IMR-90 (cell line): ENCODE measurements around the gene PLA2G12A. TPM values are rescaled to one million over a fixed set of nuclear protein-coding genes. Genes with fewer than 3 reads are reported as not detected.

Source experiments
- ATAC-seq: fragments of 200-7000 bp; cut with Tn5 transposase; 2 replicates; pipeline ENCODE4 v1.9.1; 2020; ENCODE audit warnings: low read depth, mild to moderate bottlenecking, moderate library complexity
- BruUV-seq: library from RNA; stranded (reverse); fragments of 400-500 nt; replicated peaks from 2 replicates; lab custom pipeline; 2021; lab: Mats Ljungman, UMichigan
- CTCF ChIA-PET: fragments of 300-600 bp; formaldehyde crosslinking; extraction: SDS; loops from one replicate; lab custom pipeline; 2021; ENCODE audit warnings: antibody characterized with exemption; lab: Yijun Ruan, JAX
- POLR2A ChIA-PET: fragments of 300-600 bp; sonication (Branson Sonifier 250); formaldehyde crosslinking; loops from one replicate; lab custom pipeline; 2022; ENCODE audit warnings: antibody characterized with exemption; ENCODE audit not compliant: unreplicated experiment; lab: Charles Lee
- DNase-seq: peaks from one replicate; pipeline ENCODE4 v3.0.0; 2013
- H2AFZ ChIP-seq: replicated peaks from 2 replicates; pipeline ENCODE3; 2013; ENCODE audit warnings: low read length, mild to moderate bottlenecking; ENCODE audit not compliant: poor library complexity
- H2AK5ac ChIP-seq: 2 replicates; pipeline ENCODE4 v1.6.1; 2013; ENCODE audit warnings: low read depth, low read length, inconsistent platforms
- H2AK9ac ChIP-seq: replicated peaks from 2 replicates; pipeline ENCODE3; 2013; ENCODE audit warnings: mild to moderate bottlenecking, low read depth, low read length, moderate library complexity; ENCODE audit not compliant: poor library complexity
- H2BK120ac ChIP-seq: 2 replicates; pipeline ENCODE4 v1.6.1; 2013; ENCODE audit warnings: low read depth, low read length, inconsistent platforms
- H2BK15ac ChIP-seq: 3 replicates; pipeline ENCODE4 v1.6.1; 2013; ENCODE audit warnings: low read depth, low read length, inconsistent platforms
- H2BK20ac ChIP-seq: 2 replicates; pipeline ENCODE4 v1.6.1; 2013; ENCODE audit warnings: low read depth, mild to moderate bottlenecking, inconsistent platforms, low read length, moderate library complexity
- H2BK5ac ChIP-seq: 2 replicates; pipeline ENCODE4 v1.6.1; 2013; ENCODE audit warnings: mild to moderate bottlenecking, low read depth, low read length, inconsistent platforms; ENCODE audit not compliant: poor library complexity, severe bottlenecking
- H3K14ac ChIP-seq: replicated peaks from 2 replicates; pipeline ENCODE4 v1.6.1; 2013; ENCODE audit warnings: low read depth, low read length, inconsistent platforms
- H3K18ac ChIP-seq: 2 replicates; pipeline ENCODE4 v1.6.1; 2013; ENCODE audit warnings: low read depth, low read length, control low read depth
- H3K23ac ChIP-seq: 2 replicates; pipeline ENCODE4 v1.6.1; 2013; ENCODE audit warnings: low read depth, low read length, inconsistent platforms
- H3K27ac ChIP-seq: 2 replicates; pipeline ENCODE4 v1.5.1; 2013; ENCODE audit warnings: mild to moderate bottlenecking, control low read depth, low read length; ENCODE audit not compliant: insufficient read depth
- H3K27me3 ChIP-seq: 2 replicates; pipeline ENCODE4 v1.6.1; 2013; ENCODE audit warnings: low read length; ENCODE audit not compliant: control insufficient read depth, insufficient read depth
- H3K36me3 ChIP-seq: 2 replicates; pipeline ENCODE4 v1.6.1; 2013; ENCODE audit warnings: low read length, mixed read lengths; ENCODE audit not compliant: control insufficient read depth, insufficient read depth
- H3K4ac ChIP-seq: 2 replicates; pipeline ENCODE4 v1.6.1; 2013; ENCODE audit warnings: low read depth, low read length, inconsistent platforms
- H3K4me1 ChIP-seq: 2 replicates; pipeline ENCODE4 v1.6.1; 2013; ENCODE audit warnings: low read length, mixed read lengths; ENCODE audit not compliant: control insufficient read depth, insufficient read depth
- H3K4me2 ChIP-seq: 2 replicates; pipeline ENCODE4 v1.6.1; 2013; ENCODE audit warnings: low read depth, mild to moderate bottlenecking, control low read depth, low read length, moderate library complexity
- H3K4me3 ChIP-seq: 2 replicates; pipeline ENCODE4 v1.5.1; 2013; ENCODE audit warnings: low read depth, mild to moderate bottlenecking, control low read depth, low read length, moderate library complexity; ENCODE audit not compliant: insufficient read depth
- H3K56ac ChIP-seq: 2 replicates; pipeline ENCODE4 v1.6.1; 2013; ENCODE audit warnings: low read length, inconsistent platforms; ENCODE audit not compliant: insufficient read depth; ENCODE audit errors: extremely low read depth
- H3K79me1 ChIP-seq, 2 experiments: 2 replicates each; pipeline ENCODE4 v1.6.1; 2013; ENCODE audit warnings: low read length in 2 of 2, inconsistent platforms in 1 of 2, low read depth in 1 of 2
- H3K9ac ChIP-seq: 2 replicates; pipeline ENCODE4 v1.6.1; 2013; ENCODE audit warnings: low read depth, low read length, control low read depth
- H3K9me1 ChIP-seq: 2 replicates; pipeline ENCODE4 v1.6.1; 2013; ENCODE audit warnings: low read length, inconsistent platforms; ENCODE audit not compliant: insufficient read depth
- H3K9me3 ChIP-seq: 2 replicates; pipeline ENCODE4 v1.6.1; 2013; ENCODE audit warnings: low read length; ENCODE audit not compliant: control insufficient read depth, insufficient read depth
- H4K20me1 ChIP-seq: 2 replicates; pipeline ENCODE4 v1.6.1; 2013; ENCODE audit warnings: low read length, inconsistent platforms; ENCODE audit not compliant: insufficient read depth
- H4K5ac ChIP-seq: 2 replicates; pipeline ENCODE4 v1.6.1; 2013; ENCODE audit warnings: mild to moderate bottlenecking, low read depth, low read length, control low read depth
- H4K8ac ChIP-seq, 2 experiments: 2 replicates each; pipeline ENCODE4 v1.6.1; 2013; ENCODE audit warnings: low read depth in 2 of 2, low read length in 2 of 2, control low read depth in 1 of 2, inconsistent platforms in 1 of 2
- H4K91ac ChIP-seq: 2 replicates; pipeline ENCODE4 v1.6.1; 2013; ENCODE audit warnings: low read depth, low read length, inconsistent platforms; ENCODE audit not compliant: insufficient read depth
- CEBPB ChIP-seq: IDR thresholded peaks from 2 replicates; pipeline ENCODE4 v1.6.1; 2012; ENCODE audit warnings: low read depth, low read length, improper control_type of control experiment
- CHD1 ChIP-seq: IDR thresholded peaks from 2 replicates; pipeline ENCODE4 v1.6.1; 2012; ENCODE audit warnings: low read depth, low read length, improper control_type of control experiment
- WGBS, 2 experiments: methylation state at CpG; one replicate each; pipeline versions ENCODE4 v1.1.5 to v1.1.7; 2013; ENCODE audit warnings: missing lambda C conversion rate in 2 of 2; ENCODE audit not compliant: insufficient read length in 1 of 2; ENCODE audit errors: extremely low coverage in 2 of 2; 5-methylcytosine and 5-hydroxymethylcytosine counted together
- dilution Hi-C: fragments of 300-500 bp; cut with HindIII; formaldehyde crosslinking; loops from one replicate; pipeline ENCODE4 v1.14.3; 2018; ENCODE audit warnings: low sequenced_read_pairs; ENCODE audit not compliant: unreplicated experiment
- in situ Hi-C: fragments of 300-500 bp; cut with MboI; formaldehyde crosslinking; loops from 3 replicates; pipeline ENCODE4 v1.14.3; 2019; ENCODE audit warnings: low sequenced_read_pairs, inconsistent platforms, mixed read lengths
- intact Hi-C: fragments of 100-400 bp; cut with micrococcal nuclease; formaldehyde crosslinking; loops from 2 replicates; pipeline ENCODE4 v1.10.0; 2022
- polyA plus RNA-seq, 3 experiments: library from polyadenylated mRNA; depleted of rRNA; stranded (reverse); fragments of >200 nt; gene quantifications; 2 replicates each; pipeline ENCODE4 v1.2.3, GENCODE V29; 2012; ENCODE audit warnings: low replicate concordance in 1 of 3
- total RNA-seq: library from RNA; depleted of rRNA; stranded (reverse); fragments of >200 nt; gene quantifications from 2 replicates; pipeline ENCODE4 v1.2.3, GENCODE V29; 2012

PLA2G12A gene
- total and polyA plus RNA-seq, 2 of the 4 experiments (the other 2 are of a cell fraction): 10.3 to 17.4 TPM

GRCh38 chr4:109749388-109750082 lies 19.7 kb upstream of the PLA2G12A start:
- Histone ChIP-seq H3K79me1 (no peaks in the 10 kb centered on the region), H4K8ac (no peak overlapping the region), H4K20me1 (no peaks in the 10 kb centered on the region), H3K4ac (no peak overlapping the region), H3K27me3 (peaks cover 3% of the 10 kb centered on the region; the same call in 1 of the 2 replicates), H3K9ac (no peak overlapping the region), H4K91ac (no peak overlapping the region), H3K27ac (no peak overlapping the region), H3K14ac (no peak overlapping the region), H3K4me1 (no peaks in the 10 kb centered on the region), H3K23ac (no peak overlapping the region), H3K4me3 (no peak overlapping the region), H2BK5ac (no peak overlapping the region), H3K9me1 (no peaks in the 10 kb centered on the region), H4K5ac (no peak overlapping the region), H3K36me3 (no peaks in the 10 kb centered on the region), H2AFZ (no peak overlapping the region), H3K18ac (no peak overlapping the region), H2AK5ac (no peak overlapping the region), H3K9me3 (no peaks in the 10 kb centered on the region), H3K56ac (no peak overlapping the region), H3K4me2 (no peak overlapping the region), H2BK20ac (no peak overlapping the region), H2BK15ac (no peak overlapping the region), H2BK120ac (no peak overlapping the region), H2AK9ac (no peak overlapping the region)
- BruUV-seq: no TSS peak
- dilution Hi-C loops (no loop called here), in situ Hi-C loops (no loop called here), intact Hi-C loops (no loop called here)
- WGBS, 2 experiments: no CpG with 5 or more reads among the region's 7 CpGs
- TF ChIP-seq CEBPB (no peak), CHD1 (no peak)
- ChIA-PET CTCF (no interaction called here), POLR2A (no interaction called here)
- ATAC-seq (no peak), DNase-seq (no peak)
